ENCODE measurements around the gene WIZ. TPM values are rescaled to one million over a fixed set of nuclear protein-coding genes. Genes with fewer than 3 reads are reported as not detected.

The WIZ gene
- total and polyA plus RNA-seq, 10 of the 15 experiments (the other 5 are each of a cell fraction or from before 2014, with no cell fraction given), result 0.10 to 26.7 (median 2.7) TPM

DNA sequence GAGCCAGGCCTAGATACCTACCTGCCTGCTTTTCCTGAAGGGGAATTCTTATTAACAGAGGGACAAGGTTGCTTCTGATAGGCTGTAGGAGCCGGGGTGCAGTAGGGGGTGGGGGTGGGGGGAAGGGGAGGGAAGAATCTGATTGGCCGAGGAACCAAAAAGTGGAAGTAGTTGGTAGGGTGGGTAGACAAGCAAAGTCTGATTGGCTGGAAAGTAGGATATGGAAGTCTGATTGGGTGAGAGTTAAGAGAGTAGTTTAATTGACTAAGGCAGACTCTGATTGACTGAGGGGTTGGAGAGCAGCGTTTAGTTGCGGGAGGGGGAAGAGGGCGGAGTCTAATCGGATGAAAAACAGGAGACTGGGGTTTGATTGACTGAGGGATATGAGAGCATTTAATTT, 49.2 kb upstream of the WIZ start (continued):
- no peak for TF ChIP-seq POLR2AphosphoS5 (IDR thresholded peaks at IDR 0.05; ENCODE audit: low read length)
- TF ChIP-seq ZBED1 (IDR thresholded peaks at IDR 0.05; ENCODE audit: borderline replicate concordance), result no peak
- no peak for TF ChIP-seq YY1 (IDR thresholded peaks at IDR 0.05; ENCODE audit: low read depth, low read length)

DNA sequence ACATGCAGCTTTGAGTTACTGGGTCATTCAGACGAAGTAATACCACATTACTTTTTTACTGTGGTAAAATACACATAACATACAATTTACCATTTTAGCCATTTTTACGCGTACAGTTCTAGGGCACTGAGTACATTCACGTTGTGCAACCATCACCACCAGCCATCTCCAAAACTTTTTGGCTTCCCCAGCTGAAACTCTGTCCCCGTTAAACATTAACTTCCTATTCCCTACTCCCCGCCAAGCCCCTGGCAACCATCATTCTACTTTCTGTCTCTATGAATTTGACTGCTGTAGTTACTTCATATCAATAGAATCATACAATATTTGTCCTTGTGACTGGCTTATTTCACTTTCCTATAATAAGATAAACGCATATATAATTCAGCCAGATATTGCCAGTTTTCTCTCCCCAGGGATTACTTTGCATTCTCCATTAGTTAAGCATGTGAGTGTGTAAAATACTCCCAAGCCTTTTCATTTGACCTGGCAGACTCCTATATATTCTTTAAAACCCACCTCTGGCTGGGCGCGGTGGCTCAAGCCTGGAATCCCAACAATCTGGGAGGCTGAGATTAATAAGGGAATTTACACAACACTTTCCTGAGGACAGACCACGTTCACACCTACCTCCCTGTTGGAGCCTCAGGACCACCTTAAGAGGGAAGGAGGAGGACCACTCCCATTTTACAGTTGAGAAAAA, 48.6 kb upstream of the WIZ start:
- Histone ChIP-seq H2AFZ (ENCODE audit: control insufficient read depth, low read depth, low read length) (no peak overlapping the region), H3K4me2 (ENCODE audit: control insufficient read depth, insufficient read depth) (no peak overlapping the region), H3K79me2 (ENCODE audit: control insufficient read depth, insufficient read depth, low read length) (no peaks in the 10 kb centered on the region), H3K27me3 (replicated peaks in 1 of 2; ENCODE audit: control insufficient read depth in 2 of 2, insufficient read depth in 2 of 2, low read length in 1 of 2) (no peaks in the 10 kb centered on the region), H3K9ac (ENCODE audit: control insufficient read depth, insufficient read depth, low read length) (no peak overlapping the region), H3K4me1 (ENCODE audit: control insufficient read depth, insufficient read depth, low read length) (no peaks in the 10 kb centered on the region), H3K9me3 (replicated peaks; ENCODE audit: control insufficient read depth, insufficient read depth, low read length) (no peaks in the 10 kb centered on the region), H3K36me3 (ENCODE audit: control insufficient read depth in 2 of 2, insufficient read depth in 2 of 2, low read length in 1 of 2) (no peaks in the 10 kb centered on the region), H3K27ac (ENCODE audit: control insufficient read depth, insufficient read depth) (no peak overlapping the region), H4K20me1 (ENCODE audit: control insufficient read depth, insufficient read depth) (no peaks in the 10 kb centered on the region), H3K4me3 (no peak overlapping the region)
- no TSS peak for BruUV-seq (replicated peaks)
- intact Hi-C loops (cut with micrococcal nuclease; ENCODE audit: unreplicated experiment), result no loop called here
- no peak for ATAC-seq
- no peak for DNase-seq (ENCODE audit: low read depth, low spot score)
- in situ Hi-C loops (cut with MboI), result no loop called here
- TF ChIP-seq CREB1 (IDR thresholded peaks at IDR 0.05; ENCODE audit: low read depth) (no peak), HCFC1 (IDR thresholded peaks at IDR 0.05; ENCODE audit: low read length) (no peak), CHD2 (IDR thresholded peaks at IDR 0.05; ENCODE audit: borderline replicate concordance, low read depth, low read length) (no peak), FOS (IDR thresholded peaks at IDR 0.05; ENCODE audit: borderline replicate concordance, extremely low read depth, insufficient read length) (no peak), ATF7 (IDR thresholded peaks at IDR 0.05; ENCODE audit: low read depth) (no peak), SREBF1 (IDR thresholded peaks at IDR 0.05; ENCODE audit: low read length) (no peak), RELA (IDR thresholded peaks at IDR 0.05; ENCODE audit: borderline replicate concordance, partially characterized antibody) (no peak), MEF2B (IDR thresholded peaks at IDR 0.05; ENCODE audit: partially characterized antibody, poor library complexity, severe bottlenecking) (no peak), STAT1 (conservative IDR thresholded peaks at IDR 0.05) (no peak), SIX5 (IDR thresholded peaks at IDR 0.05; ENCODE audit: low read depth, low read length, severe bottlenecking) (no peak), SMAD5 (IDR thresholded peaks at IDR 0.05; ENCODE audit: low read depth) (no peak), SMARCA5 (IDR thresholded peaks at IDR 0.05) (no peak)
- TF ChIP-seq, protein P1, sequence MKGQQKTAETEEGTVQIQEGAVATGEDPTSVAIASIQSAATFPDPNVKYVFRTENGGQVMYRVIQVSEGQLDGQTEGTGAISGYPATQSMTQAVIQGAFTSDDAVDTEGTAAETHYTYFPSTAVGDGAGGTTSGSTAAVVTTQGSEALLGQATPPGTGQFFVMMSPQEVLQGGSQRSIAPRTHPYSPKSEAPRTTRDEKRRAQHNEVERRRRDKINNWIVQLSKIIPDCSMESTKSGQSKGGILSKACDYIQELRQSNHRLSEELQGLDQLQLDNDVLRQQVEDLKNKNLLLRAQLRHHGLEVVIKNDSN (IDR thresholded peaks at IDR 0.05; ENCODE audit: borderline replicate concordance, extremely low read length, insufficient read depth, low read depth, low read length), result no peak
- TF ChIP-seq, protein P2, sequence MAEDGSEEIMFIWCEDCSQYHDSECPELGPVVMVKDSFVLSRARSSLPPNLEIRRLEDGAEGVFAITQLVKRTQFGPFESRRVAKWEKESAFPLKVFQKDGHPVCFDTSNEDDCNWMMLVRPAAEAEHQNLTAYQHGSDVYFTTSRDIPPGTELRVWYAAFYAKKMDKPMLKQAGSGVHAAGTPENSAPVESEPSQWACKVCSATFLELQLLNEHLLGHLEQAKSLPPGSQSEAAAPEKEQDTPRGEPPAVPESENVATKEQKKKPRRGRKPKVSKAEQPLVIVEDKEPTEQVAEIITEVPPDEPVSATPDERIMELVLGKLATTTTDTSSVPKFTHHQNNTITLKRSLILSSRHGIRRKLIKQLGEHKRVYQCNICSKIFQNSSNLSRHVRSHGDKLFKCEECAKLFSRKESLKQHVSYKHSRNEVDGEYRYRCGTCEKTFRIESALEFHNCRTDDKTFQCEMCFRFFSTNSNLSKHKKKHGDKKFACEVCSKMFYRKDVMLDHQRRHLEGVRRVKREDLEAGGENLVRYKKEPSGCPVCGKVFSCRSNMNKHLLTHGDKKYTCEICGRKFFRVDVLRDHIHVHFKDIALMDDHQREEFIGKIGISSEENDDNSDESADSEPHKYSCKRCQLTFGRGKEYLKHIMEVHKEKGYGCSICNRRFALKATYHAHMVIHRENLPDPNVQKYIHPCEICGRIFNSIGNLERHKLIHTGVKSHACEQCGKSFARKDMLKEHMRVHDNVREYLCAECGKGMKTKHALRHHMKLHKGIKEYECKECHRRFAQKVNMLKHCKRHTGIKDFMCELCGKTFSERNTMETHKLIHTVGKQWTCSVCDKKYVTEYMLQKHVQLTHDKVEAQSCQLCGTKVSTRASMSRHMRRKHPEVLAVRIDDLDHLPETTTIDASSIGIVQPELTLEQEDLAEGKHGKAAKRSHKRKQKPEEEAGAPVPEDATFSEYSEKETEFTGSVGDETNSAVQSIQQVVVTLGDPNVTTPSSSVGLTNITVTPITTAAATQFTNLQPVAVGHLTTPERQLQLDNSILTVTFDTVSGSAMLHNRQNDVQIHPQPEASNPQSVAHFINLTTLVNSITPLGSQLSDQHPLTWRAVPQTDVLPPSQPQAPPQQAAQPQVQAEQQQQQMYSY (CRISPR knock-in tag; IDR thresholded peaks at IDR 0.05), result no peak
- ChIA-PET RAD21 (ENCODE audit: unreplicated experiment) (no interaction called here), SMC1A (ENCODE audit: uncharacterized antibody, unreplicated experiment) (no interaction called here), POLR2A (no interaction called here), CTCF (no interaction called here)
- FAIRE-seq, result no peak
- 63% methylated on average over 10 of the region's 10 CpGs for WGBS (ENCODE audit: insufficient coverage, insufficient replicate concordance, low lambda C conversion rate, missing lambda C conversion rate)
